Hypothalamus (tissue), 51 donors: Measurements from ENCODE around the gene FAM83G.
A peak's percentile ranks its signal among the peaks of the same experiment; 100 is the strongest.
"Not testable (repeated sequence)": the region's sequence is repeated elsewhere in the genome, so short reads cannot be mapped to it uniquely, and the experiment has no call there.

Experiments used
- DNase-seq, 51 donors: peaks; one replicate each; lab custom pipeline; 2025; lab: John Stamatoyannopoulos, UW

Gene FAM83G

GRCh38 chr17:19004421-19005136, at the start of gene FAM83G:
Gene FAM83G, minus strand, starts transcription at chr17:19004764. Its CDS starts 723 bp downstream, at chr17:19004041.
- DNase-seq, result peak in 10 of 51 donors; percentile 2 to 43 (median 14)

GRCh38 chr17:19048826-19049225, 44.3 kb upstream of the FAM83G start:
- DNase-seq, result not testable (repeated sequence)

GRCh38 chr17:19047510-19047909, 42.9 kb upstream of the FAM83G start:
- not testable (repeated sequence) for DNase-seq

- DNase-seq, result not testable (repeated sequence)
Observed at GRCh38 chr17:19046782-19047375, 42.3 kb upstream of the FAM83G start, which contains the start of gene GRAP. Gene GRAP, minus strand, starts transcription at chr17:19046957. Its CDS starts 31 bp downstream, at chr17:19046926.

GRCh38 chr17:19044643-19045042, 40.1 kb upstream of the FAM83G start:
- not testable (repeated sequence) for DNase-seq

GRCh38 chr17:19043032-19043431, 38.5 kb upstream of the FAM83G start:
- DNase-seq, result not testable (repeated sequence)

GRCh38 chr17:19042369-19042768, 37.8 kb upstream of the FAM83G start:
- DNase-seq, result not testable (repeated sequence)

GRCh38 chr17:19041871-19042270, 37.3 kb upstream of the FAM83G start:
- DNase-seq, result not testable (repeated sequence)

GRCh38 chr17:19040350-19040749, 35.8 kb upstream of the FAM83G start:
- DNase-seq, result not testable (repeated sequence)

GRCh38 chr17:19038730-19039129, 34.2 kb upstream of the FAM83G start:
- not testable (repeated sequence) for DNase-seq

GRCh38 chr17:19038007-19038406, 33.4 kb upstream of the FAM83G start:
- not testable (repeated sequence) for DNase-seq

GRCh38 chr17:19037547-19037946, 33.0 kb upstream of the FAM83G start:
- not testable (repeated sequence) for DNase-seq

- not testable (repeated sequence) for DNase-seq
Observed at GRCh38 chr17:19036186-19036585, 31.6 kb upstream of the FAM83G start.

- DNase-seq, result not testable (repeated sequence)
Observed at GRCh38 chr17:19032377-19032988, 27.9 kb upstream of the FAM83G start.

- not testable (repeated sequence) for DNase-seq
Observed at GRCh38 chr17:19031729-19032128, 27.2 kb upstream of the FAM83G start.

- DNase-seq, result not testable (repeated sequence)
Observed at GRCh38 chr17:19030771-19031449, 26.3 kb upstream of the FAM83G start.

- DNase-seq, result not testable (repeated sequence)
Observed at GRCh38 chr17:19029740-19030139, 25.2 kb upstream of the FAM83G start.

GRCh38 chr17:19028671-19029070, 24.1 kb upstream of the FAM83G start:
- DNase-seq, result not testable (repeated sequence)

GRCh38 chr17:19024101-19025078, 19.8 kb upstream of the FAM83G start:
- DNase-seq, result no peak
